Measurements from ENCODE around the gene NFIX.

Gene NFIX

GRCh38 chr19:13033819-13034611 lies 38.7 kb downstream of the NFIX start:
- peaks cover 97% of the 10 kb centered on the region for H3K27me3 ChIP-seq (ENCODE audit: control insufficient read depth, insufficient read depth, low read length)

GRCh38 chr19:13034636-13035035 lies 39.4 kb downstream of the NFIX start:
- peaks cover 22% of the 10 kb centered on the region; the same call in 1 of the 2 replicates for H3K4me1 ChIP-seq (ENCODE audit: control insufficient read depth, insufficient read depth, low read length)
- no peaks in the 10 kb centered on the region for H3K9me3 ChIP-seq (ENCODE audit: control insufficient read depth, insufficient read depth, low read depth, low read length)
- no peak overlapping the region for H3K4me3 ChIP-seq (ENCODE audit: low read depth, low read length)
- peaks cover 96% of the 10 kb centered on the region for H3K27me3 ChIP-seq (ENCODE audit: control insufficient read depth, insufficient read depth, low read length)
- H3K9ac ChIP-seq (ENCODE audit: low read length) = no peak overlapping the region
- H3K36me3 ChIP-seq (ENCODE audit: control insufficient read depth, insufficient read depth, low read length) = no peaks in the 10 kb centered on the region
- no peak overlapping the region for H3K27ac ChIP-seq (ENCODE audit: low read depth, low read length)

More at GRCh38 chr19:13033819-13034611, 38.7 kb downstream of the NFIX start:
- H3K9ac ChIP-seq (ENCODE audit: low read length) = no peak overlapping the region
- no peaks in the 10 kb centered on the region for H3K9me3 ChIP-seq (ENCODE audit: control insufficient read depth, insufficient read depth, low read depth, low read length)
- H3K4me3 ChIP-seq (ENCODE audit: low read depth, low read length) = no peak overlapping the region
- no peaks in the 10 kb centered on the region for H3K36me3 ChIP-seq (ENCODE audit: control insufficient read depth, insufficient read depth, low read length)
- H3K4me1 ChIP-seq (ENCODE audit: control insufficient read depth, insufficient read depth, low read length) = peaks cover 22% of the 10 kb centered on the region; the same call in 1 of the 2 replicates
- H3K27ac ChIP-seq (ENCODE audit: low read depth, low read length) = no peak overlapping the region

- peaks cover 22% of the 10 kb centered on the region; the same call in 1 of the 2 replicates for H3K4me1 ChIP-seq (ENCODE audit: control insufficient read depth, insufficient read depth, low read length)
- H3K27ac ChIP-seq (ENCODE audit: low read depth, low read length) = no peak overlapping the region
- no peaks in the 10 kb centered on the region for H3K9me3 ChIP-seq (ENCODE audit: control insufficient read depth, insufficient read depth, low read depth, low read length)
- H3K27me3 ChIP-seq (ENCODE audit: control insufficient read depth, insufficient read depth, low read length) = peaks cover 96% of the 10 kb centered on the region
- H3K4me3 ChIP-seq (ENCODE audit: low read depth, low read length) = no peak overlapping the region
- H3K36me3 ChIP-seq (ENCODE audit: control insufficient read depth, insufficient read depth, low read length) = no peaks in the 10 kb centered on the region
- no peak overlapping the region for H3K9ac ChIP-seq (ENCODE audit: low read length)
Observed at GRCh38 chr19:13035820-13036365, 40.6 kb downstream of the NFIX start.

- Histone ChIP-seq H3K27ac (ENCODE audit: low read depth, low read length) (no peak overlapping the region), H3K4me3 (ENCODE audit: low read depth, low read length) (no peak overlapping the region), H3K9ac (ENCODE audit: low read length) (no peak overlapping the region)
Observed at GRCh38 chr19:13036366-13036976, 41.2 kb downstream of the NFIX start.

GRCh38 chr19:13037161-13037560 lies 41.9 kb downstream of the NFIX start:
- Histone ChIP-seq H3K4me1 (ENCODE audit: control insufficient read depth, insufficient read depth, low read length) (peaks cover 22% of the 10 kb centered on the region; the same call in 1 of the 2 replicates), H3K4me3 (ENCODE audit: low read depth, low read length) (no peak overlapping the region), H3K36me3 (ENCODE audit: control insufficient read depth, insufficient read depth, low read length) (no peaks in the 10 kb centered on the region), H3K9me3 (ENCODE audit: control insufficient read depth, insufficient read depth, low read depth, low read length) (no peaks in the 10 kb centered on the region), H3K27me3 (ENCODE audit: control insufficient read depth, insufficient read depth, low read length) (peaks cover 87% of the 10 kb centered on the region), H3K9ac (ENCODE audit: low read length) (no peak overlapping the region), H3K27ac (ENCODE audit: low read depth, low read length) (no peak overlapping the region)

More at GRCh38 chr19:13036366-13036976, 41.2 kb downstream of the NFIX start:
- no peaks in the 10 kb centered on the region for H3K36me3 ChIP-seq (ENCODE audit: control insufficient read depth, insufficient read depth, low read length)
- peaks cover 22% of the 10 kb centered on the region; the same call in 1 of the 2 replicates for H3K4me1 ChIP-seq (ENCODE audit: control insufficient read depth, insufficient read depth, low read length)
- no peaks in the 10 kb centered on the region for H3K9me3 ChIP-seq (ENCODE audit: control insufficient read depth, insufficient read depth, low read depth, low read length)
- peaks cover 93% of the 10 kb centered on the region for H3K27me3 ChIP-seq (ENCODE audit: control insufficient read depth, insufficient read depth, low read length)

GRCh38 chr19:13037731-13038130 lies 42.5 kb downstream of the NFIX start:
- Histone ChIP-seq H3K4me3 (ENCODE audit: low read depth, low read length) (no peak overlapping the region), H3K27ac (ENCODE audit: low read depth, low read length) (no peak overlapping the region), H3K9me3 (ENCODE audit: control insufficient read depth, insufficient read depth, low read depth, low read length) (no peaks in the 10 kb centered on the region), H3K36me3 (ENCODE audit: control insufficient read depth, insufficient read depth, low read length) (no peaks in the 10 kb centered on the region), H3K9ac (ENCODE audit: low read length) (no peak overlapping the region), H3K27me3 (ENCODE audit: control insufficient read depth, insufficient read depth, low read length) (peaks cover 81% of the 10 kb centered on the region), H3K4me1 (ENCODE audit: control insufficient read depth, insufficient read depth, low read length) (peaks cover 22% of the 10 kb centered on the region; the same call in 1 of the 2 replicates)

GRCh38 chr19:13038306-13039210 lies 43.3 kb downstream of the NFIX start:
- H3K27ac ChIP-seq (ENCODE audit: low read depth, low read length) = no peak overlapping the region

GRCh38 chr19:13039211-13039789 lies 44.0 kb downstream of the NFIX start:
- Histone ChIP-seq H3K4me1 (ENCODE audit: control insufficient read depth, insufficient read depth, low read length) (peaks cover 21% of the 10 kb centered on the region; the same call in 1 of the 2 replicates), H3K27ac (ENCODE audit: low read depth, low read length) (no peak overlapping the region), H3K9me3 (ENCODE audit: control insufficient read depth, insufficient read depth, low read depth, low read length) (no peaks in the 10 kb centered on the region), H3K9ac (ENCODE audit: low read length) (no peak overlapping the region), H3K36me3 (ENCODE audit: control insufficient read depth, insufficient read depth, low read length) (no peaks in the 10 kb centered on the region), H3K4me3 (ENCODE audit: low read depth, low read length) (no peak overlapping the region), H3K27me3 (ENCODE audit: control insufficient read depth, insufficient read depth, low read length) (peaks cover 82% of the 10 kb centered on the region)

More at GRCh38 chr19:13038306-13039210, 43.3 kb downstream of the NFIX start:
- Histone ChIP-seq H3K4me3 (ENCODE audit: low read depth, low read length) (no peak overlapping the region), H3K9ac (ENCODE audit: low read length) (no peak overlapping the region), H3K36me3 (ENCODE audit: control insufficient read depth, insufficient read depth, low read length) (no peaks in the 10 kb centered on the region), H3K4me1 (ENCODE audit: control insufficient read depth, insufficient read depth, low read length) (peaks cover 22% of the 10 kb centered on the region; the same call in 1 of the 2 replicates), H3K27me3 (ENCODE audit: control insufficient read depth, insufficient read depth, low read length) (peaks cover 82% of the 10 kb centered on the region), H3K9me3 (ENCODE audit: control insufficient read depth, insufficient read depth, low read depth, low read length) (no peaks in the 10 kb centered on the region)

GRCh38 chr19:13040232-13040947 lies 45.1 kb downstream of the NFIX start:
- H3K9me3 ChIP-seq (ENCODE audit: control insufficient read depth, insufficient read depth, low read depth, low read length) = no peaks in the 10 kb centered on the region
- H3K27ac ChIP-seq (ENCODE audit: low read depth, low read length) = no peak overlapping the region
- peaks cover 20% of the 10 kb centered on the region; the same call in 1 of the 2 replicates for H3K4me1 ChIP-seq (ENCODE audit: control insufficient read depth, insufficient read depth, low read length)
- H3K9ac ChIP-seq (ENCODE audit: low read length) = no peak overlapping the region
- no peak overlapping the region for H3K4me3 ChIP-seq (ENCODE audit: low read depth, low read length)
- peaks cover 83% of the 10 kb centered on the region for H3K27me3 ChIP-seq (ENCODE audit: control insufficient read depth, insufficient read depth, low read length)
- no peaks in the 10 kb centered on the region for H3K36me3 ChIP-seq (ENCODE audit: control insufficient read depth, insufficient read depth, low read length)

- Histone ChIP-seq H3K27ac (ENCODE audit: low read depth, low read length) (no peak overlapping the region), H3K27me3 (ENCODE audit: control insufficient read depth, insufficient read depth, low read length) (peaks cover 85% of the 10 kb centered on the region), H3K36me3 (ENCODE audit: control insufficient read depth, insufficient read depth, low read length) (no peaks in the 10 kb centered on the region), H3K9me3 (ENCODE audit: control insufficient read depth, insufficient read depth, low read depth, low read length) (no peaks in the 10 kb centered on the region), H3K4me3 (ENCODE audit: low read depth, low read length) (no peak overlapping the region), H3K4me1 (ENCODE audit: control insufficient read depth, insufficient read depth, low read length) (peaks cover 19% of the 10 kb centered on the region; the same call in 1 of the 2 replicates), H3K9ac (ENCODE audit: low read length) (no peak overlapping the region)
Observed at GRCh38 chr19:13040948-13041292, 45.6 kb downstream of the NFIX start.
